SU-DHL-6 (cell line): ENCODE results near the gene LYZL1.

Experiments
- H2AFZ ChIP-seq: fragments of 200-600 bp; sonication (generic); 2 replicates; pipeline ENCODE4 v1.6.1; 2014; ENCODE audit warnings: low read depth, mild to moderate bottlenecking, moderate library complexity, mixed read lengths, antibody characterized with exemption, low read length; ENCODE audit not compliant: severe bottlenecking
- H3F3A ChIP-seq: fragments of 200-600 bp; shearing (Covaris generic); 2 replicates; pipeline ENCODE4 v1.6.0; 2016; ENCODE audit warnings: antibody characterized with exemption, mild to moderate bottlenecking; ENCODE audit not compliant: insufficient read depth
- H3K27ac ChIP-seq: fragments of 200-600 bp; sonication (generic); 2 replicates; pipeline ENCODE4 v1.5.1; 2016; ENCODE audit warnings: low read depth, mild to moderate bottlenecking, low read length, moderate library complexity, mixed read lengths
- H3K27me3 ChIP-seq: fragments of 200-600 bp; sonication (generic), shearing (Covaris generic); 2 replicates; pipeline ENCODE4 v1.6.0; 2014; ENCODE audit warnings: mild to moderate bottlenecking, low read length
- H3K36me3 ChIP-seq: fragments of 200-600 bp; sonication (generic); 2 replicates; pipeline ENCODE4 v1.6.1; 2014; ENCODE audit warnings: mild to moderate bottlenecking, low read length, mixed read lengths
- H3K4me2 ChIP-seq: fragments of 300-600, 200-600 bp; shearing (Covaris generic), sonication (generic); 2 replicates; pipeline ENCODE4 v1.6.0; 2014; ENCODE audit warnings: low read length, low read depth, mild to moderate bottlenecking; ENCODE audit not compliant: poor library complexity, severe bottlenecking
- H3K4me3 ChIP-seq: fragments of 200-600 bp; sonication (generic); 2 replicates; pipeline ENCODE4 v1.5.1; 2014; ENCODE audit warnings: antibody characterized with exemption, low read length, mild to moderate bottlenecking, mixed read lengths; ENCODE audit not compliant: insufficient read depth, poor library complexity, severe bottlenecking
- H3K79me2 ChIP-seq: fragments of 200-600 bp; sonication (generic); 2 replicates; pipeline ENCODE4 v1.6.1; 2014; ENCODE audit warnings: mild to moderate bottlenecking, low read length, moderate library complexity; ENCODE audit not compliant: insufficient read depth
- H3K9ac ChIP-seq: fragments of 200-600 bp; sonication (generic); 2 replicates; pipeline ENCODE4 v1.7.0; 2014; ENCODE audit warnings: mild to moderate bottlenecking, low read length
- H3K9me2 ChIP-seq: fragments of 200-600 bp; sonication (generic); replicated peaks from 2 replicates; pipeline ENCODE4 v1.6.1; 2014; ENCODE audit warnings: low read length; ENCODE audit not compliant: insufficient read depth
- H3K9me3 ChIP-seq: fragments of 200-600 bp; sonication (generic); 2 replicates; pipeline ENCODE4 v1.6.1; 2014; ENCODE audit warnings: low read length, mixed read lengths; ENCODE audit not compliant: insufficient read depth
- H4K20me1 ChIP-seq: fragments of 200-600 bp; sonication (generic); 2 replicates; pipeline ENCODE4 v1.6.1; 2014; ENCODE audit warnings: low read depth, mild to moderate bottlenecking, antibody characterized with exemption, low read length, moderate library complexity, mixed read lengths
- CTCF ChIP-seq: fragments of 200-600 bp; sonication (generic); IDR thresholded peaks from one replicate; pipeline ENCODE4 v1.5.1; 2017; ENCODE audit warnings: antibody characterized with exemption, mild to moderate bottlenecking, low read length, moderate library complexity; ENCODE audit not compliant: insufficient read depth, poor library complexity, severe bottlenecking
- EZH2phosphoT487 ChIP-seq: fragments of 200-600 bp; sonication (generic), shearing (Covaris generic); conservative IDR thresholded peaks from 2 replicates; pipeline ENCODE4 v1.6.1; 2018; ENCODE audit warnings: mild to moderate bottlenecking, antibody characterized with exemption, low read length, moderate library complexity, mixed read lengths

Gene LYZL1

GRCh38 chr10:29295813-29296212 lies 6.9 kb downstream of the LYZL1 start:
- H3K27me3 ChIP-seq, result no peaks in the 10 kb centered on the region
- no peak for TF ChIP-seq CTCF
- TF ChIP-seq EZH2phosphoT487, result no peak
- H3K9ac ChIP-seq, result no peak overlapping the region

GRCh38 chr10:29297678-29298077 lies 8.8 kb downstream of the LYZL1 start:
- TF ChIP-seq EZH2phosphoT487 (no peak), CTCF (no peak)
- Histone ChIP-seq H3F3A (no peaks in the 10 kb centered on the region), H3K79me2 (no peaks in the 10 kb centered on the region), H3K9ac (no peak overlapping the region), H4K20me1 (no peaks in the 10 kb centered on the region), H3K4me2 (no peak overlapping the region), H3K27ac (no peak overlapping the region), H3K4me3 (no peak overlapping the region), H2AFZ (no peak overlapping the region), H3K9me3 (no peaks in the 10 kb centered on the region), H3K9me2 (no peaks in the 10 kb centered on the region), H3K27me3 (no peaks in the 10 kb centered on the region), H3K36me3 (no peaks in the 10 kb centered on the region)

More at GRCh38 chr10:29295813-29296212, 6.9 kb downstream of the LYZL1 start:
- no peaks in the 10 kb centered on the region for H3K79me2 ChIP-seq
- no peak overlapping the region for H3K27ac ChIP-seq
- H3K4me3 ChIP-seq, result no peak overlapping the region
- no peak overlapping the region for H2AFZ ChIP-seq
- no peaks in the 10 kb centered on the region for H3K9me2 ChIP-seq
- no peak overlapping the region for H3K4me2 ChIP-seq
- no peaks in the 10 kb centered on the region for H3K36me3 ChIP-seq
- no peaks in the 10 kb centered on the region for H3F3A ChIP-seq
- H3K9me3 ChIP-seq, result no peaks in the 10 kb centered on the region
- H4K20me1 ChIP-seq, result no peaks in the 10 kb centered on the region

GRCh38 chr10:29301359-29301910 lies 12.6 kb downstream of the LYZL1 start:
- H3K9me3 ChIP-seq, result no peaks in the 10 kb centered on the region
- H3K36me3 ChIP-seq, result no peaks in the 10 kb centered on the region
- no peak for TF ChIP-seq CTCF
- TF ChIP-seq EZH2phosphoT487, result no peak

GRCh38 chr10:29302499-29302898 lies 13.6 kb downstream of the LYZL1 start:
- no peaks in the 10 kb centered on the region for H4K20me1 ChIP-seq
- no peak overlapping the region for H3K4me3 ChIP-seq
- H3K27ac ChIP-seq, result no peak overlapping the region
- no peak overlapping the region for H3K4me2 ChIP-seq
- TF ChIP-seq CTCF (no peak), EZH2phosphoT487 (no peak)
- no peaks in the 10 kb centered on the region for H3K9me3 ChIP-seq
- H3F3A ChIP-seq, result no peaks in the 10 kb centered on the region
- no peak overlapping the region for H3K9ac ChIP-seq
- no peaks in the 10 kb centered on the region for H3K79me2 ChIP-seq
- H2AFZ ChIP-seq, result no peak overlapping the region
- no peaks in the 10 kb centered on the region for H3K36me3 ChIP-seq
- no peaks in the 10 kb centered on the region for H3K27me3 ChIP-seq
- no peaks in the 10 kb centered on the region for H3K9me2 ChIP-seq

More at GRCh38 chr10:29301359-29301910, 12.6 kb downstream of the LYZL1 start:
- Histone ChIP-seq H3F3A (no peaks in the 10 kb centered on the region), H3K4me2 (no peak overlapping the region), H3K27me3 (no peaks in the 10 kb centered on the region), H3K9me2 (no peaks in the 10 kb centered on the region), H3K79me2 (no peaks in the 10 kb centered on the region), H2AFZ (no peak overlapping the region), H3K4me3 (no peak overlapping the region), H3K9ac (no peak overlapping the region), H3K27ac (no peak overlapping the region), H4K20me1 (no peaks in the 10 kb centered on the region)
